A549 (cell line): ENCODE measurements around the gene STK4. TPM values are rescaled to one million over a fixed set of nuclear protein-coding genes. Genes with fewer than 3 reads are reported as not detected.

Source experiments
- ATAC-seq, 2 experiments: fragments of 200-7000 bp in 1 of 2; fragments of >200 bp in 1 of 2; cut with Nextera tagmentation in 1 of 2; cut with Tn5 transposase in 1 of 2; 3 replicates each; pipeline versions ENCODE4 v1.8.0 to v1.9.1; 2018 to 2020; ENCODE audit warnings: mild to moderate bottlenecking in 1 of 2, moderate library complexity in 1 of 2
- CTCF ChIA-PET: fragments of 300-600 bp; sonication (Branson Sonifier 250); formaldehyde crosslinking; extraction: SDS; loops from one replicate; lab custom pipeline; 2021; ENCODE audit warnings: antibody characterized with exemption, inconsistent platforms; lab: Yijun Ruan, JAX
- POLR2A ChIA-PET: fragments of 350-600 bp; formaldehyde crosslinking; extraction: SDS; loops from one replicate; lab custom pipeline; 2021; ENCODE audit warnings: antibody characterized with exemption, inconsistent platforms; lab: Yijun Ruan, JAX
- DNase-seq, 2 experiments: peaks; one replicate each; pipeline versions ENCODE4 v3.0.0 to v3.0.0-alpha.2; 2011 to 2016; ENCODE audit warnings: low read depth in 1 of 2, low spot score in 1 of 2
- FAIRE-seq: peaks from 2 replicates; lab custom pipeline; 2011; peaks lifted over from hg19 to GRCh38; lab: Jason Lieb, UNC
- H3K27ac ChIP-seq, 2 experiments: fragments of >200 bp; sonication (Bioruptor Twin); formaldehyde crosslinking; 3 replicates each; pipeline ENCODE4 v1.5.1; 2016 to 2017
- H3K4me1 ChIP-seq: fragments of >200 bp; sonication (Bioruptor Twin); formaldehyde crosslinking; 3 replicates; pipeline ENCODE4 v1.6.1; 2016
- H3K4me2 ChIP-seq: fragments of >200 bp; sonication (Bioruptor Twin); formaldehyde crosslinking; 3 replicates; pipeline ENCODE4 v1.6.1; 2016
- H3K4me3 ChIP-seq: fragments of >200 bp; sonication (Bioruptor Twin); formaldehyde crosslinking; 3 replicates; pipeline ENCODE4 v1.5.1; 2016
- H3K9me3 ChIP-seq: fragments of >200 bp; sonication (Bioruptor Twin); formaldehyde crosslinking; 3 replicates; pipeline ENCODE4 v1.6.1; 2016
- ATOH8 ChIP-seq: fragments of 250-450 bp; sonication (Bioruptor Pico); IDR thresholded peaks from 2 replicates; pipeline ENCODE4 v1.5.0; 2020; ENCODE audit warnings: low read depth, mild to moderate bottlenecking, moderate library complexity
- CEBPB ChIP-seq, 2 experiments: fragments of >200 bp in 1 of 2; sonication (Bioruptor Twin) in 1 of 2; formaldehyde crosslinking in 1 of 2; IDR thresholded peaks; 2 replicates each; pipeline ENCODE4 v1.6.1; 2012 to 2016
- CHD2 ChIP-seq: fragments of 150-350 bp; IDR thresholded peaks from 2 replicates; pipeline ENCODE4 v1.6.1; 2014; ENCODE audit warnings: low read length; ENCODE audit not compliant: partially characterized antibody
- EHF ChIP-seq: fragments of 250-450 bp; sonication (Bioruptor Pico); IDR thresholded peaks from 2 replicates; pipeline ENCODE4 v1.5.0; 2020; ENCODE audit warnings: mild to moderate bottlenecking
- EP300 ChIP-seq, 2 experiments: fragments of >200 bp; sonication (Bioruptor Twin); formaldehyde crosslinking; IDR thresholded peaks; 2 replicates in 1 of 2; 3 replicates in 1 of 2; pipeline ENCODE4 v1.6.1; 2016 to 2017
- ESRRA ChIP-seq: fragments of 150-350 bp; IDR thresholded peaks from 2 replicates; pipeline ENCODE4 v1.6.1; 2014; ENCODE audit warnings: mild to moderate bottlenecking, low read length, borderline replicate concordance
- FOSB ChIP-seq: fragments of 250-450 bp; sonication (Bioruptor Pico); IDR thresholded peaks from 2 replicates; pipeline ENCODE4 v1.5.0; 2020; ENCODE audit warnings: mild to moderate bottlenecking, moderate library complexity
- FOSL2 ChIP-seq, 2 experiments: fragments of 450-650 bp in 1 of 2; fragments of >200 bp in 1 of 2; sonication (Bioruptor Twin) in 1 of 2; formaldehyde crosslinking; IDR thresholded peaks; 2 replicates each; pipeline versions ENCODE4 v1.5.0 to v1.6.1; 2016 to 2020; ENCODE audit warnings: mild to moderate bottlenecking in 1 of 2, moderate library complexity in 1 of 2
- HDAC2 ChIP-seq: fragments of 200-600 bp; sonication (generic); IDR thresholded peaks from 2 replicates; pipeline ENCODE4 v1.6.1; 2016
- HES2 ChIP-seq: fragments of >200 bp; sonication (Bioruptor Twin); formaldehyde crosslinking; IDR thresholded peaks from 2 replicates; pipeline ENCODE4 v1.6.1; 2016
- HEYL ChIP-seq: fragments of 250-450 bp; sonication (Bioruptor Pico); IDR thresholded peaks from 2 replicates; pipeline ENCODE4 v1.8.0; 2021; ENCODE audit warnings: mild to moderate bottlenecking, moderate library complexity
- HOXA7 ChIP-seq: fragments of 250-450 bp; sonication (Bioruptor Pico); IDR thresholded peaks from 2 replicates; pipeline ENCODE4 v1.5.0; 2020; ENCODE audit warnings: mild to moderate bottlenecking, moderate library complexity
- HOXB5 ChIP-seq: fragments of 250-450 bp; sonication (Bioruptor Pico); IDR thresholded peaks from 2 replicates; pipeline ENCODE4 v1.5.0; 2020; ENCODE audit warnings: mild to moderate bottlenecking, moderate library complexity
- JUN ChIP-seq, 2 experiments: fragments of >200 bp; sonication (Bioruptor Twin); formaldehyde crosslinking; IDR thresholded peaks; 2 replicates in 1 of 2; 3 replicates in 1 of 2; pipeline ENCODE4 v1.6.1; 2016 to 2017
- JUNB ChIP-seq: fragments of >200 bp; sonication (Bioruptor Twin); formaldehyde crosslinking; IDR thresholded peaks from 2 replicates; pipeline ENCODE4 v1.6.1; 2016
- KDM1A ChIP-seq: fragments of 200-600 bp; sonication (generic); IDR thresholded peaks from 2 replicates; pipeline ENCODE4 v1.6.1; 2016; ENCODE audit warnings: low read depth, mild to moderate bottlenecking
- MAZ ChIP-seq: fragments of 150-350 bp; IDR thresholded peaks from 2 replicates; pipeline ENCODE4 v1.6.1; 2014; ENCODE audit warnings: antibody characterized with exemption, low read depth, low read length, borderline replicate concordance
- MYC ChIP-seq: IDR thresholded peaks from 2 replicates; pipeline ENCODE4 v1.6.1; 2012; ENCODE audit warnings: mild to moderate bottlenecking, inconsistent platforms, low read length, improper control_type of control experiment, borderline replicate concordance
- PBX3 ChIP-seq: IDR thresholded peaks from 2 replicates; pipeline ENCODE4 v1.6.1; 2012
- POLR2AphosphoS2 ChIP-seq: conservative IDR thresholded peaks from 2 replicates; pipeline ENCODE4 v1.6.1; 2012; ENCODE audit warnings: low read length, improper control_type of control experiment, inconsistent platforms
- REST ChIP-seq: fragments of 200-600 bp; sonication (generic); IDR thresholded peaks from 2 replicates; pipeline ENCODE4 v1.6.1; 2016; ENCODE audit warnings: antibody characterized with exemption, mild to moderate bottlenecking, moderate library complexity
- RFX5 ChIP-seq: fragments of 450-650 bp; IDR thresholded peaks from 2 replicates; pipeline ENCODE4 v1.7.1; 2014; ENCODE audit warnings: antibody characterized with exemption, mild to moderate bottlenecking, moderate library complexity
- SMC3 ChIP-seq: fragments of >200 bp; sonication (Bioruptor Twin); formaldehyde crosslinking; IDR thresholded peaks from 3 replicates; pipeline ENCODE4 v1.6.1; 2018; ENCODE audit warnings: inconsistent platforms
- TFCP2L1 ChIP-seq: fragments of 250-450 bp; sonication (Bioruptor Pico); IDR thresholded peaks from 2 replicates; pipeline ENCODE4 v1.5.0; 2021; ENCODE audit warnings: mild to moderate bottlenecking
- USF2 ChIP-seq: fragments of 450-650 bp; IDR thresholded peaks from 2 replicates; pipeline ENCODE4 v1.6.1; 2014; ENCODE audit warnings: antibody characterized with exemption
- ZFP36 ChIP-seq: fragments of 450-650 bp; IDR thresholded peaks from 2 replicates; pipeline ENCODE4 v1.6.1; 2014; ENCODE audit warnings: borderline replicate concordance; ENCODE audit not compliant: partially characterized antibody
- WGBS: methylation state at CpG from one replicate; pipeline ENCODE4 v1.1.6; 2017; ENCODE audit errors: missing lambda C conversion rate; 5-methylcytosine and 5-hydroxymethylcytosine counted together
- polyA plus RNA-seq, 4 experiments: library from polyadenylated mRNA; depleted of rRNA in 3 of 4; stranded (reverse); fragments of >200 nt; fragmentation: RNase III in 1 of 4; extraction: RNeasy Plus Mini Kit Qiagen cat#74134 plus additional on column Dnase treatment in 1 of 4; gene quantifications; 2 replicates in 3 of 4; 3 replicates in 1 of 4; pipeline ENCODE4 v1.2.3, GENCODE V29; 2011 to 2017

Gene STK4
- polyA plus RNA-seq, 2 of the 4 experiments (the other 2 are of a cell fraction): 14.5 to 34.5 TPM

- ChIA-PET CTCF (interaction anchor here (1.0 to 1.7 kb wide), 3 partner anchors 61 to 256 kb away, joined by 3 to 9 read pairs (median 7); no protein-coding TSS in a partner anchor), POLR2A (no interaction called here)
- FAIRE-seq: no peak
- no peak for TF ChIP-seq FOSB (CRISPR knock-in tag)
- no peak for TF ChIP-seq TFCP2L1 (CRISPR knock-in tag)
- no peak for TF ChIP-seq MAZ
- no peak for TF ChIP-seq PBX3
- TF ChIP-seq ZFP36: no peak
- no peak for TF ChIP-seq ATOH8 (CRISPR knock-in tag)
- no peak for TF ChIP-seq EP300 (IDR thresholded peaks at IDR 0.05)
- TF ChIP-seq EHF: no peak
- TF ChIP-seq REST: no peak
- Histone ChIP-seq H3K4me3 (no peak overlapping the region), H3K4me1 (peaks cover 37% of the 10 kb centered on the region), H3K9me3 (no peaks in the 10 kb centered on the region), H3K4me2 (no peak overlapping the region), H3K27ac (no peak overlapping the region)
- 90% methylated on average over 1 of the region's 1 CpG for WGBS
- DNase-seq: no peak
- no peak for ATAC-seq
These were observed 68.1 kb downstream of the STK4 start for GRCh38 chr20:45034436-45034835.

GRCh38 chr20:45036044-45036755, 69.9 kb downstream of the STK4 start:
- H3K9me3 ChIP-seq: 0 out of 3 replicates have a peak, but pooled peaks cover 3% of the 10 kb centered on the region
- WGBS: 83% methylated on average over 10 of the region's 10 CpGs
- ChIA-PET POLR2A (no interaction called here), CTCF (interaction anchor here (0.8 to 3.9 kb wide), 9 partner anchors 8 to 735 kb away, joined by 3 to 19 read pairs (median 8); no protein-coding TSS in a partner anchor)
- peak in 1 of 2 experiments; percentile 56 for DNase-seq
- H3K4me2 ChIP-seq: peak overlapping the region; percentile 38
- peak overlapping the region; percentile 67 to 84 for H3K27ac ChIP-seq
- TF ChIP-seq KDM1A: no peak
- TF ChIP-seq CEBPB (IDR thresholded peaks at IDR 0.05): peak; percentile 46 to 70; a peak in 3 of 4 replicates
- TF ChIP-seq HES2: no peak
- TF ChIP-seq JUN (IDR thresholded peaks at IDR 0.05): 0 out of 5 replicates have a peak, but pooled peaks of 1 of the 2 experiments have one; percentile 39
- TF ChIP-seq USF2: no peak
- peak; percentile 50 for TF ChIP-seq FOSL2 (IDR thresholded peaks at IDR 0.05)
- peak; percentile 55 for TF ChIP-seq FOSL2 (CRISPR knock-in tag; IDR thresholded peaks at IDR 0.05)
- no peak for TF ChIP-seq JUNB
- no peak for TF ChIP-seq HEYL
- no peak for TF ChIP-seq HDAC2
- no peak for TF ChIP-seq FOSB (CRISPR knock-in tag)
- TF ChIP-seq CHD2: no peak
- no peak for TF ChIP-seq HOXB5 (CRISPR knock-in tag)
- TF ChIP-seq ESRRA: no peak
- no peak for TF ChIP-seq MYC
- TF ChIP-seq RFX5: no peak
- no peak for TF ChIP-seq REST
- no peak for TF ChIP-seq HOXA7 (CRISPR knock-in tag)
- TF ChIP-seq POLR2AphosphoS2: no peak
- no peak for TF ChIP-seq SMC3
- FAIRE-seq: no peak
- ATAC-seq: peak; percentile 49 to 71; a peak in 2 of 6 replicates
- H3K4me1 ChIP-seq: peaks cover 39% of the 10 kb centered on the region
- H3K4me3 ChIP-seq: no peak overlapping the region
